ENCODE data around the gene ATP8B4. TPM values are rescaled to one million over a fixed set of nuclear protein-coding genes. Genes with fewer than 3 reads are reported as not detected.

ATP8B4 gene
- polyA plus RNA-seq, 1 donor (not counting 4 experiments of a cell fraction or from before 2014, with no cell fraction given): 0.05 TPM

- Histone ChIP-seq H3K9me3 (ENCODE audit: control insufficient read depth, low read depth, low read length) (no peaks in the 10 kb centered on the region), H3K4me3 (ENCODE audit: control insufficient read depth in 2 of 3, extremely low read depth in 1 of 3, insufficient read depth in 2 of 3, low read depth in 1 of 3, low read length in 3 of 3) (no peak overlapping the region), H4K20me1 (ENCODE audit: control insufficient read depth, extremely low read depth, insufficient read depth, low read length) (no peaks in the 10 kb centered on the region), H3K4me2 (ENCODE audit: control insufficient read depth, extremely low read depth, insufficient read depth, low read depth, low read length) (no peak overlapping the region), H3K79me2 (ENCODE audit: control insufficient read depth, insufficient read depth, low read length) (no peaks in the 10 kb centered on the region), H3K9ac (ENCODE audit: control insufficient read depth, extremely low read depth, insufficient read depth, low read length) (no peak overlapping the region), H3K36me3 (ENCODE audit: control insufficient read depth in 2 of 2, extremely low read depth in 1 of 2, insufficient read depth in 2 of 2, low read length in 2 of 2) (no peaks in the 10 kb centered on the region), H3K27ac (ENCODE audit: control insufficient read depth, insufficient read depth, low read length) (no peak overlapping the region), H3K9me1 (ENCODE audit: control insufficient read depth, extremely low read depth, insufficient read depth, low read length) (no peaks in the 10 kb centered on the region), H2AFZ (ENCODE audit: control insufficient read depth, low read length) (no peak overlapping the region), H3K4me1 (ENCODE audit: control insufficient read depth, extremely low read depth, insufficient read depth, low read length) (no peaks in the 10 kb centered on the region), H3K27me3 (ENCODE audit: control insufficient read depth, extremely low read depth, insufficient read depth, low read length) (no peaks in the 10 kb centered on the region)
- DNase-seq (ENCODE audit: low read depth, low spot score) (no peak), FAIRE-seq (no peak)
- TF ChIP-seq, protein P1, sequence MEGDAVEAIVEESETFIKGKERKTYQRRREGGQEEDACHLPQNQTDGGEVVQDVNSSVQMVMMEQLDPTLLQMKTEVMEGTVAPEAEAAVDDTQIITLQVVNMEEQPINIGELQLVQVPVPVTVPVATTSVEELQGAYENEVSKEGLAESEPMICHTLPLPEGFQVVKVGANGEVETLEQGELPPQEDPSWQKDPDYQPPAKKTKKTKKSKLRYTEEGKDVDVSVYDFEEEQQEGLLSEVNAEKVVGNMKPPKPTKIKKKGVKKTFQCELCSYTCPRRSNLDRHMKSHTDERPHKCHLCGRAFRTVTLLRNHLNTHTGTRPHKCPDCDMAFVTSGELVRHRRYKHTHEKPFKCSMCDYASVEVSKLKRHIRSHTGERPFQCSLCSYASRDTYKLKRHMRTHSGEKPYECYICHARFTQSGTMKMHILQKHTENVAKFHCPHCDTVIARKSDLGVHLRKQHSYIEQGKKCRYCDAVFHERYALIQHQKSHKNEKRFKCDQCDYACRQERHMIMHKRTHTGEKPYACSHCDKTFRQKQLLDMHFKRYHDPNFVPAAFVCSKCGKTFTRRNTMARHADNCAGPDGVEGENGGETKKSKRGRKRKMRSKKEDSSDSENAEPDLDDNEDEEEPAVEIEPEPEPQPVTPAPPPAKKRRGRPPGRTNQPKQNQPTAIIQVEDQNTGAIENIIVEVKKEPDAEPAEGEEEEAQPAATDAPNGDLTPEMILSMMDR (optimal IDR thresholded peaks at IDR 0.05 in 1 of 3, IDR thresholded peaks at IDR 0.05 in 1 of 3, conservative IDR thresholded peaks at IDR 0.05 in 1 of 3; ENCODE audit: extremely low read depth in 1 of 3, insufficient read depth in 2 of 3, low read length in 3 of 3): no peak
- TF ChIP-seq EZH2 (IDR thresholded peaks at IDR 0.05; ENCODE audit: low read length): no peak
- dilution Hi-C loops (cut with MboI; ENCODE audit: extremely low pct_ligation_motif_present, low sequenced_read_pairs): no loop called here
These were observed 53.8 kb downstream of the ATP8B4 start for GRCh38 chr15:50065279-50065678.

DNA sequence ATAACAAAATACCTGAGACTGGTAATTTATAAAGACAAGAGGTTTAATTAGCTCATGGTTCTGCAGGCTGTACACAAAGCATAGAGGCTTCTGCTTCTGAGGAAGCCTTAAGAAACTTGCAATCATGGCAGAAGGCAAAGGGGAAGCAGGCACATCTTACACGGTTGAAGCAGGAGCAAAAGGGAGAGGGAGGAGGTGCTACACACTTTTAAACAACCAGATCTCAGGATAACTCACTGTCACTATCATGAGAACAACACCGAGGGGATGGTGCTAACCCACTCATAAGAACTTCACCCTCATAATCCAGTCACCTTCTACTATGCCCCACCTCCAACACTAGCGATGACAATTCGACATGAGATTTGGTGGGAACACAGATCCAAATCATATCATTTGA is 54.4 kb downstream of the ATP8B4 start:
- H3K9me1 ChIP-seq (ENCODE audit: control insufficient read depth, extremely low read depth, insufficient read depth, low read length): no peaks in the 10 kb centered on the region
- no peaks in the 10 kb centered on the region for H3K4me1 ChIP-seq (ENCODE audit: control insufficient read depth, extremely low read depth, insufficient read depth, low read length)
- dilution Hi-C loops (cut with MboI; ENCODE audit: extremely low pct_ligation_motif_present, low sequenced_read_pairs): no loop called here
- no peaks in the 10 kb centered on the region for H4K20me1 ChIP-seq (ENCODE audit: control insufficient read depth, extremely low read depth, insufficient read depth, low read length)
- no peak overlapping the region for H3K4me2 ChIP-seq (ENCODE audit: control insufficient read depth, extremely low read depth, insufficient read depth, low read depth, low read length)
- no peaks in the 10 kb centered on the region for H3K36me3 ChIP-seq (ENCODE audit: control insufficient read depth in 2 of 2, extremely low read depth in 1 of 2, insufficient read depth in 2 of 2, low read length in 2 of 2)
- TF ChIP-seq EZH2 (IDR thresholded peaks at IDR 0.05; ENCODE audit: low read length): no peak
- TF ChIP-seq, protein P1 (optimal IDR thresholded peaks at IDR 0.05 in 1 of 3, IDR thresholded peaks at IDR 0.05 in 1 of 3, conservative IDR thresholded peaks at IDR 0.05 in 1 of 3; ENCODE audit: extremely low read depth in 1 of 3, insufficient read depth in 2 of 3, low read length in 3 of 3): no peak
- no peak overlapping the region for H3K9ac ChIP-seq (ENCODE audit: control insufficient read depth, extremely low read depth, insufficient read depth, low read length)
- H3K9me3 ChIP-seq (ENCODE audit: control insufficient read depth, low read depth, low read length): no peaks in the 10 kb centered on the region
- no peaks in the 10 kb centered on the region for H3K27me3 ChIP-seq (ENCODE audit: control insufficient read depth, extremely low read depth, insufficient read depth, low read length)
- no peaks in the 10 kb centered on the region for H3K79me2 ChIP-seq (ENCODE audit: control insufficient read depth, insufficient read depth, low read length)
- FAIRE-seq (no peak), DNase-seq (ENCODE audit: low read depth, low spot score) (no peak)
- H3K4me3 ChIP-seq (ENCODE audit: control insufficient read depth in 2 of 3, extremely low read depth in 1 of 3, insufficient read depth in 2 of 3, low read depth in 1 of 3, low read length in 3 of 3): no peak overlapping the region
- H2AFZ ChIP-seq (ENCODE audit: control insufficient read depth, low read length): no peak overlapping the region
- H3K27ac ChIP-seq (ENCODE audit: control insufficient read depth, insufficient read depth, low read length): no peak overlapping the region
